HCT116 (cell line): ENCODE results near the gene PLEKHA6. TPM values are rescaled to one million over a fixed set of nuclear protein-coding genes. Genes with fewer than 3 reads are reported as not detected.

Source experiments
- ATAC-seq: fragments of 200-7000 bp; cut with Tn5 transposase; 2 replicates; pipeline ENCODE4 v1.9.1; 2020; ENCODE audit warnings: mild to moderate bottlenecking, moderate library complexity
- BruUV-seq: library from RNA; stranded (reverse); fragments of 400-500 nt; replicated peaks from 2 replicates; lab custom pipeline; 2021; lab: Mats Ljungman, UMichigan
- CTCF ChIA-PET: fragments of 300-600 bp; sonication (Branson Sonifier 250); formaldehyde crosslinking; loops from one replicate; lab custom pipeline; 2021; ENCODE audit warnings: antibody characterized with exemption; lab: Charles Lee
- POLR2A ChIA-PET: fragments of 300-600, 350-600 bp; sonication (Branson Sonifier 250); formaldehyde crosslinking; loops from one replicate; lab custom pipeline; 2021; ENCODE audit warnings: antibody characterized with exemption; lab: Charles Lee
- RAD21 ChIA-PET, 2 experiments: fragments of 300-600 bp; sonication (Branson Sonifier 250); formaldehyde crosslinking; loops; one replicate each; lab custom pipeline; 2023; ENCODE audit warnings: low total read pairs in 2 of 2; ENCODE audit not compliant: uncharacterized antibody in 2 of 2, unreplicated experiment in 2 of 2, low non-redundant PET in 1 of 2; lab: Charles Lee
- DNase-seq: peaks from one replicate; pipeline ENCODE4 v3.0.0-alpha.2; 2010; ENCODE audit warnings: low read depth, low spot score
- H2AFZ ChIP-seq: fragments of 200-600 bp; shearing (Covaris generic), sonication (generic); 2 replicates; pipeline ENCODE4 v1.6.1; 2017; ENCODE audit warnings: low read depth, mixed run types, mixed read lengths, antibody characterized with exemption, low read length; ENCODE audit not compliant: poor library complexity, severe bottlenecking
- H3K27ac ChIP-seq: 2 replicates; pipeline ENCODE4 v1.5.1; 2012; ENCODE audit warnings: low read depth, low read length
- H3K27me3 ChIP-seq: fragments of 200-600 bp; sonication (generic); 2 replicates; pipeline ENCODE4 v1.6.1; 2016; ENCODE audit warnings: mixed run types, low read length, mixed read lengths; ENCODE audit not compliant: insufficient read depth
- H3K36me3 ChIP-seq, 2 experiments: fragments of 200-500 bp in 1 of 2; fragments of 200-600 bp in 1 of 2; sonication (Bioruptor generic) in 1 of 2; sonication (generic) in 1 of 2; 2 replicates each; pipeline versions ENCODE4 v1.5.1 to v1.6.1; 2014 to 2016; ENCODE audit warnings: low read length in 2 of 2, inconsistent platforms in 1 of 2, mixed read lengths in 1 of 2, mixed run types in 1 of 2; ENCODE audit not compliant: insufficient read depth in 2 of 2, control insufficient read depth in 1 of 2
- H3K4me1 ChIP-seq, 2 experiments: fragments of 200-600 bp in 1 of 2; sonication (generic) in 1 of 2; 2 replicates each; pipeline versions ENCODE4 v1.5.1 to v1.6.1; 2012 to 2017; ENCODE audit warnings: low read length in 2 of 2, inconsistent platforms in 1 of 2, mild to moderate bottlenecking in 1 of 2, mixed read lengths in 1 of 2, mixed run types in 1 of 2, moderate library complexity in 1 of 2; ENCODE audit not compliant: insufficient read depth in 2 of 2, control insufficient read depth in 1 of 2
- H3K4me2 ChIP-seq: fragments of 200-600 bp; sonication (generic); 2 replicates; pipeline ENCODE4 v1.6.1; 2017; ENCODE audit warnings: mixed run types, low read length, mixed read lengths
- H3K4me3 ChIP-seq, 2 experiments: fragments of 200-600 bp in 1 of 2; sonication (generic) in 1 of 2; replicated peaks in 1 of 2; 2 replicates each; pipeline ENCODE4 v1.5.1; 2011 to 2016; ENCODE audit warnings: low read length in 2 of 2, control low read depth in 1 of 2, low read depth in 1 of 2, mild to moderate bottlenecking in 1 of 2, mixed read lengths in 1 of 2, mixed run types in 1 of 2
- H3K79me2 ChIP-seq: fragments of 200-600 bp; sonication (generic); 2 replicates; pipeline ENCODE4 v1.6.1; 2017; ENCODE audit warnings: mild to moderate bottlenecking, mixed run types, low read length, moderate library complexity, mixed read lengths; ENCODE audit not compliant: insufficient read depth
- H3K9ac ChIP-seq: fragments of 200-600 bp; sonication (generic); 2 replicates; pipeline ENCODE4 v1.6.1; 2016; ENCODE audit warnings: low read length, mixed read lengths
- H3K9me2 ChIP-seq: fragments of 200-600 bp; sonication (generic), shearing (Covaris generic); 2 replicates; pipeline ENCODE4 v1.6.1; 2017; ENCODE audit warnings: mixed run types, mild to moderate bottlenecking, moderate library complexity; ENCODE audit not compliant: insufficient read depth
- H3K9me3 ChIP-seq, 2 experiments: fragments of 200-500 bp in 1 of 2; fragments of 200-600 bp in 1 of 2; sonication (Bioruptor generic) in 1 of 2; sonication (generic) in 1 of 2; 2 replicates each; pipeline ENCODE4 v1.6.1; 2014 to 2017; ENCODE audit warnings: low read length in 2 of 2, mixed read lengths in 2 of 2, inconsistent platforms in 1 of 2, low read depth in 1 of 2, mild to moderate bottlenecking in 1 of 2, mixed run types in 1 of 2, moderate library complexity in 1 of 2; ENCODE audit not compliant: control insufficient read depth in 1 of 2, insufficient read depth in 1 of 2
- H4K20me1 ChIP-seq: fragments of 200-600 bp; sonication (generic), shearing (Covaris generic); 2 replicates; pipeline ENCODE4 v1.6.1; 2017; ENCODE audit warnings: mixed run types, mild to moderate bottlenecking, moderate library complexity; ENCODE audit not compliant: insufficient read depth
- ATF3 ChIP-seq: IDR thresholded peaks from 2 replicates; pipeline ENCODE4 v1.6.1; 2012
- CBX3 ChIP-seq: IDR thresholded peaks from 2 replicates; pipeline ENCODE4 v1.6.1; 2012; ENCODE audit warnings: low read depth
- CTCF ChIP-seq, 3 experiments: fragments of 200-600 bp in 1 of 3; sonication (generic) in 1 of 3; IDR thresholded peaks in 2 of 3; conservative IDR thresholded peaks in 1 of 3; 2 replicates each; pipeline ENCODE4 v1.5.1; 2012 to 2017; ENCODE audit warnings: low read depth in 2 of 3, low read length in 2 of 3, antibody characterized with exemption in 1 of 3, borderline replicate concordance in 1 of 3, control low read depth in 1 of 3, mild to moderate bottlenecking in 1 of 3, mixed read lengths in 1 of 3, mixed run types in 1 of 3, moderate library complexity in 1 of 3; ENCODE audit not compliant: insufficient read depth in 1 of 3
- FOSL1 ChIP-seq: IDR thresholded peaks from 2 replicates; pipeline ENCODE4 v1.6.1; 2012; ENCODE audit warnings: low read depth
- JUND ChIP-seq: IDR thresholded peaks from 2 replicates; pipeline ENCODE4 v1.6.1; 2012
- MAX ChIP-seq: IDR thresholded peaks from 2 replicates; pipeline ENCODE4 v1.6.1; 2012
- POLR2A ChIP-seq: IDR thresholded peaks from 2 replicates; pipeline ENCODE4 v1.7.0; 2011; ENCODE audit warnings: borderline replicate concordance; ENCODE audit not compliant: insufficient read depth, insufficient read length; ENCODE audit errors: extremely low read depth
- POLR2AphosphoS5 ChIP-seq: IDR thresholded peaks from 2 replicates; pipeline ENCODE4 v1.6.1; 2011; ENCODE audit warnings: mild to moderate bottlenecking, low read depth, low read length, moderate library complexity
- RAD21 ChIP-seq: IDR thresholded peaks from 2 replicates; pipeline ENCODE4 v1.6.1; 2012; ENCODE audit warnings: low read depth, mild to moderate bottlenecking
- REST ChIP-seq: IDR thresholded peaks from 2 replicates; pipeline ENCODE4 v1.6.1; 2012; ENCODE audit warnings: low read depth
- SP1 ChIP-seq: IDR thresholded peaks from 2 replicates; pipeline ENCODE4 v1.6.1; 2012; ENCODE audit warnings: low read depth
- ZNF274 ChIP-seq: fragments of 200-500 bp; sonication (Bioruptor generic); IDR thresholded peaks from 2 replicates; pipeline ENCODE4 v1.6.1; 2014; ENCODE audit warnings: mild to moderate bottlenecking, low read depth, low read length, inconsistent platforms
- intact Hi-C: fragments of 100-400 bp; cut with micrococcal nuclease; formaldehyde crosslinking; loops from 2 replicates; pipeline ENCODE4 v1.10.0; 2022
- total RNA-seq: library from RNA; stranded (reverse); gene quantifications from one replicate; pipeline ENCODE4 v1.2.1, GENCODE V29; 2021; ENCODE audit not compliant: unreplicated experiment

The PLEKHA6 gene
- total RNA-seq, 1 experiment from 2014 or later: 13.1 TPM

GRCh38 chr1:204391629-204392028, 31.9 kb upstream of the PLEKHA6 start:
- intact Hi-C loops: loop anchor here (10.0 kb wide), 1 partner anchor 527 kb away; the partner anchor contains the start of gene SNRPE
- Histone ChIP-seq H3K4me1 (no peaks in the 10 kb centered on the region), H3K4me3 (no peak overlapping the region), H3K9me2 (no peaks in the 10 kb centered on the region), H3K27ac (no peak overlapping the region), H3K9me3 (no peaks in the 10 kb centered on the region), H3K36me3 (no peaks in the 10 kb centered on the region), H2AFZ (no peak overlapping the region), H3K79me2 (no peaks in the 10 kb centered on the region), H3K27me3 (no peaks in the 10 kb centered on the region), H3K9ac (no peak overlapping the region), H3K4me2 (no peak overlapping the region), H4K20me1 (no peaks in the 10 kb centered on the region)
- ATAC-seq (no peak), DNase-seq (no peak)
- CTCF ChIA-PET: no interaction called here
- RAD21 ChIA-PET: no interaction called here
- POLR2A ChIA-PET: no interaction called here
- BruUV-seq: no TSS peak
- TF ChIP-seq JUND (no peak), SP1 (no peak), CBX3 (no peak), POLR2A (no peak), REST (no peak), ZNF274 (no peak), CTCF (IDR thresholded peaks at IDR 0.05 in 2 of 3, conservative IDR thresholded peaks at IDR 0.05 in 1 of 3; ENCODE audit: borderline replicate concordance in 1 of 3, insufficient read depth in 1 of 3, low read depth in 2 of 3, low read length in 2 of 3) (no peak), FOSL1 (no peak), RAD21 (no peak), MAX (no peak), POLR2AphosphoS5 (no peak), ATF3 (no peak)
